ENCODE data around the gene TRAM2. TPM values are rescaled to one million over a fixed set of nuclear protein-coding genes. Genes with fewer than 3 reads are reported as not detected.
"Not testable (repeated sequence)": the region's sequence is repeated elsewhere in the genome, so short reads cannot be mapped to it uniquely, and the experiment has no call there.

The TRAM2 gene
- total RNA-seq, 2 experiments from 2014 or later, result 3.5 to 3.6 TPM

- ChIA-PET CTCF (interaction anchor here (1.0 kb wide), 1 partner anchor 82 kb away, joined by 4 read pairs; no protein-coding TSS in a partner anchor), POLR2A (no interaction called here)
- H3K27ac Mint-ChIP-seq, result no peak overlapping the region
- peaks cover 2% of the 10 kb centered on the region for H3K9me3 Mint-ChIP-seq (ENCODE audit: low read depth)
- no peak for DNase-seq
- intact Hi-C loops (cut with DNase I, micrococcal nuclease), result no loop called here
- H3K27me3 Mint-ChIP-seq, result no peaks in the 10 kb centered on the region
- no peaks in the 10 kb centered on the region for H3K36me3 Mint-ChIP-seq (ENCODE audit: low read depth)
- no peak overlapping the region for H3K4me3 Mint-ChIP-seq
- ATAC-seq, result no peak
- no peaks in the 10 kb centered on the region for H3K4me1 Mint-ChIP-seq
Observed at GRCh38 chr6:52494298-52495072, 82.4 kb downstream of the TRAM2 start.

- H3K27me3 Mint-ChIP-seq, result no peaks in the 10 kb centered on the region
- H3K4me1 Mint-ChIP-seq, result no peaks in the 10 kb centered on the region
- intact Hi-C loops (cut with DNase I, micrococcal nuclease), result no loop called here
- no peak overlapping the region for H3K4me3 Mint-ChIP-seq
- POLR2A ChIA-PET, result no interaction called here
- ATAC-seq, result peak; percentile 16
- H3K9me3 Mint-ChIP-seq (ENCODE audit: low read depth), result peaks cover 2% of the 10 kb centered on the region
- H3K27ac Mint-ChIP-seq, result no peak overlapping the region
- CTCF ChIA-PET, result interaction anchor here (0.6 to 1.0 kb wide), 2 partner anchors 82 to 943 kb away, joined by 3 to 4 read pairs; no protein-coding TSS in a partner anchor
- DNase-seq, result no peak
- no peaks in the 10 kb centered on the region for H3K36me3 Mint-ChIP-seq (ENCODE audit: low read depth)
Observed at GRCh38 chr6:52493669-52494068, 83.2 kb downstream of the TRAM2 start.

- POLR2A ChIA-PET, result no interaction called here
- Mint-ChIP-seq H3K27ac (no peak overlapping the region), H3K27me3 (no peaks in the 10 kb centered on the region), H3K4me3 (no peak overlapping the region), H3K9me3 (ENCODE audit: low read depth) (peaks cover 2% of the 10 kb centered on the region), H3K36me3 (ENCODE audit: low read depth) (no peaks in the 10 kb centered on the region), H3K4me1 (no peaks in the 10 kb centered on the region)
- no peak for ATAC-seq
- intact Hi-C loops (cut with DNase I, micrococcal nuclease), result no loop called here
- CTCF ChIA-PET, result no interaction called here
- DNase-seq, result no peak
Observed at GRCh38 chr6:52491203-52492069, 85.4 kb downstream of the TRAM2 start.

GRCh38 chr6:52489881-52490280 lies 87.0 kb downstream of the TRAM2 start:
- peaks cover 2% of the 10 kb centered on the region for H3K9me3 Mint-ChIP-seq (ENCODE audit: low read depth)
- no peak for DNase-seq
- H3K27me3 Mint-ChIP-seq, result no peaks in the 10 kb centered on the region
- ChIA-PET POLR2A (no interaction called here), CTCF (no interaction called here)
- intact Hi-C loops (cut with DNase I, micrococcal nuclease), result no loop called here
- no peak for ATAC-seq
- H3K36me3 Mint-ChIP-seq (ENCODE audit: low read depth), result no peaks in the 10 kb centered on the region
- no peak overlapping the region for H3K4me3 Mint-ChIP-seq
- no peak overlapping the region for H3K27ac Mint-ChIP-seq
- no peaks in the 10 kb centered on the region for H3K4me1 Mint-ChIP-seq

- Mint-ChIP-seq H3K36me3 (ENCODE audit: low read depth) (no peaks in the 10 kb centered on the region), H3K4me1 (no peaks in the 10 kb centered on the region), H3K4me3 (no peak overlapping the region), H3K9me3 (ENCODE audit: low read depth) (no peaks in the 10 kb centered on the region), H3K27ac (no peak overlapping the region), H3K27me3 (no peaks in the 10 kb centered on the region)
- intact Hi-C loops (cut with DNase I, micrococcal nuclease), result no loop called here
- no peak for DNase-seq
- ChIA-PET POLR2A (no interaction called here), CTCF (no interaction called here)
- no peak for ATAC-seq
Observed at GRCh38 chr6:52483671-52484003, 93.2 kb downstream of the TRAM2 start.

- Mint-ChIP-seq H3K4me3 (no peak overlapping the region), H3K36me3 (ENCODE audit: low read depth) (no peaks in the 10 kb centered on the region), H3K4me1 (no peaks in the 10 kb centered on the region), H3K27me3 (no peaks in the 10 kb centered on the region), H3K27ac (no peak overlapping the region), H3K9me3 (ENCODE audit: low read depth) (no peaks in the 10 kb centered on the region)
- ChIA-PET POLR2A (interaction anchor here (0.6 to 0.7 kb wide), 2 partner anchors 14 to 870 kb away, joined by 4 to 5 read pairs; no protein-coding TSS in a partner anchor), CTCF (interaction anchor here (1.1 kb wide), 1 partner anchor 74 kb away, joined by 3 read pairs; no protein-coding TSS in a partner anchor)
- no peak for ATAC-seq
- intact Hi-C loops (cut with DNase I, micrococcal nuclease), result no loop called here
- DNase-seq, result no peak
Observed at GRCh38 chr6:52482903-52483670, 93.8 kb downstream of the TRAM2 start.

GRCh38 chr6:52475307-52475706 lies 101.6 kb downstream of the TRAM2 start:
- ChIA-PET CTCF (no interaction called here), POLR2A (no interaction called here)
- no peak for DNase-seq
- Mint-ChIP-seq H3K4me1 (no peaks in the 10 kb centered on the region), H3K27ac (no peak overlapping the region), H3K27me3 (peaks cover 2% of the 10 kb centered on the region), H3K9me3 (ENCODE audit: low read depth) (no peaks in the 10 kb centered on the region), H3K4me3 (no peak overlapping the region), H3K36me3 (ENCODE audit: low read depth) (no peaks in the 10 kb centered on the region)
- ATAC-seq, result no peak
- intact Hi-C loops (cut with DNase I, micrococcal nuclease), result no loop called here

GRCh38 chr6:52474173-52474572 lies 102.7 kb downstream of the TRAM2 start:
- DNase-seq (no peak), ATAC-seq (no peak)
- no peaks in the 10 kb centered on the region for H3K9me3 Mint-ChIP-seq (ENCODE audit: low read depth)

GRCh38 chr6:52461194-52461593 lies 115.7 kb downstream of the TRAM2 start:
- ATAC-seq; DNase-seq; H3K27ac Mint-ChIP-seq; intact Hi-C loops (cut with DNase I, micrococcal nuclease); H3K4me3 Mint-ChIP-seq; POLR2A ChIA-PET; H3K27me3 Mint-ChIP-seq; CTCF ChIA-PET; H3K4me1 Mint-ChIP-seq; H3K36me3 Mint-ChIP-seq (ENCODE audit: low read depth); H3K9me3 Mint-ChIP-seq (ENCODE audit: low read depth): not testable (repeated sequence)

More at GRCh38 chr6:52474173-52474572, 102.7 kb downstream of the TRAM2 start:
- Mint-ChIP-seq H3K36me3 (ENCODE audit: low read depth) (no peaks in the 10 kb centered on the region), H3K4me3 (no peak overlapping the region), H3K4me1 (no peaks in the 10 kb centered on the region), H3K27ac (no peak overlapping the region), H3K27me3 (peaks cover 2% of the 10 kb centered on the region)
- intact Hi-C loops (cut with DNase I, micrococcal nuclease), result no loop called here
- ChIA-PET CTCF (no interaction called here), POLR2A (interaction anchor here (0.6 kb wide), 1 partner anchor 290 kb away, joined by 3 read pairs; no protein-coding TSS in a partner anchor)

- CTCF ChIA-PET, result interaction anchor here (0.6 to 1.2 kb wide), 3 partner anchors 11 to 218 kb away, joined by 3 to 6 read pairs (median 3); no protein-coding TSS in a partner anchor
- intact Hi-C loops (cut with DNase I, micrococcal nuclease), result no loop called here
- Mint-ChIP-seq H3K27me3 (no peaks in the 10 kb centered on the region), H3K36me3 (ENCODE audit: low read depth) (peaks cover 1% of the 10 kb centered on the region), H3K27ac (no peak overlapping the region), H3K4me3 (no peak overlapping the region), H3K9me3 (ENCODE audit: low read depth) (peaks cover 5% of the 10 kb centered on the region), H3K4me1 (no peaks in the 10 kb centered on the region)
- no peak for DNase-seq
- ATAC-seq, result no peak
- POLR2A ChIA-PET, result no interaction called here
Observed at GRCh38 chr6:52457096-52457495, 119.8 kb downstream of the TRAM2 start.

- intact Hi-C loops (cut with DNase I, micrococcal nuclease), result no loop called here
- DNase-seq (no peak), ATAC-seq (no peak)
- peaks cover 17% of the 10 kb centered on the region for H3K9me3 Mint-ChIP-seq (ENCODE audit: low read depth)
- H3K27me3 Mint-ChIP-seq, result no peaks in the 10 kb centered on the region
- ChIA-PET CTCF (interaction anchor here (0.7 to 1.4 kb wide), 2 partner anchors 14 to 39 kb away, joined by 3 read pairs; no protein-coding TSS in a partner anchor), POLR2A (no interaction called here)
- no peak overlapping the region for H3K4me3 Mint-ChIP-seq
- no peaks in the 10 kb centered on the region for H3K4me1 Mint-ChIP-seq
- H3K36me3 Mint-ChIP-seq (ENCODE audit: low read depth), result peaks cover 12% of the 10 kb centered on the region
- no peak overlapping the region for H3K27ac Mint-ChIP-seq
Observed at GRCh38 chr6:52454556-52454955, 122.3 kb downstream of the TRAM2 start.
